SH-SY5Y (cell line): ENCODE measurements around the gene EFHD1.

ENCODE experiments used
- GATA2 ChIP-seq: IDR thresholded peaks from 2 replicates; pipeline ENCODE4 v1.6.1; 2011; ENCODE audit warnings: mild to moderate bottlenecking, low read depth, low read length
- GATA3 ChIP-seq: IDR thresholded peaks from 2 replicates; pipeline ENCODE4 v1.6.1; 2011; ENCODE audit warnings: low read depth, mild to moderate bottlenecking, low read length, moderate library complexity

EFHD1 gene

DNA sequence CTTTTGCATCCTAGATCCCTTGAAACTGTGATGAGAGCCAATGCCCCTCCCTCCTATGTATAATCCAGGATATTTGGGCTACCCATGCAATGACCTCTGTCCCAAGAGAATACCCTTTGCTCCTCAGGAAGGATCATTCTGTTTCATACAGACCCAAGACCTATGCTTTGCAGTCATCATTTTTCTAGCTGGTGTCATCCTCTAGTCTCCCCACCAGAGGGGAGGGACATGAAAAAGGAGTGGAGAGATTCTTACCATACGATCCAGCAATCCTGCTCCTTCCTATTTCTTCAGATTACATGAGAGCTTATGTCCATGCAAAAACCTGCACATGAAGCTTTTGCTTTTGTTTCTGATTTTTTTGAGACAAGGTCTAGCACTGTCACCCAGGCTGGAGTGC is 50.0 kb downstream of the EFHD1 start:
- TF ChIP-seq GATA2 (no peak), GATA3 (no peak)

DNA sequence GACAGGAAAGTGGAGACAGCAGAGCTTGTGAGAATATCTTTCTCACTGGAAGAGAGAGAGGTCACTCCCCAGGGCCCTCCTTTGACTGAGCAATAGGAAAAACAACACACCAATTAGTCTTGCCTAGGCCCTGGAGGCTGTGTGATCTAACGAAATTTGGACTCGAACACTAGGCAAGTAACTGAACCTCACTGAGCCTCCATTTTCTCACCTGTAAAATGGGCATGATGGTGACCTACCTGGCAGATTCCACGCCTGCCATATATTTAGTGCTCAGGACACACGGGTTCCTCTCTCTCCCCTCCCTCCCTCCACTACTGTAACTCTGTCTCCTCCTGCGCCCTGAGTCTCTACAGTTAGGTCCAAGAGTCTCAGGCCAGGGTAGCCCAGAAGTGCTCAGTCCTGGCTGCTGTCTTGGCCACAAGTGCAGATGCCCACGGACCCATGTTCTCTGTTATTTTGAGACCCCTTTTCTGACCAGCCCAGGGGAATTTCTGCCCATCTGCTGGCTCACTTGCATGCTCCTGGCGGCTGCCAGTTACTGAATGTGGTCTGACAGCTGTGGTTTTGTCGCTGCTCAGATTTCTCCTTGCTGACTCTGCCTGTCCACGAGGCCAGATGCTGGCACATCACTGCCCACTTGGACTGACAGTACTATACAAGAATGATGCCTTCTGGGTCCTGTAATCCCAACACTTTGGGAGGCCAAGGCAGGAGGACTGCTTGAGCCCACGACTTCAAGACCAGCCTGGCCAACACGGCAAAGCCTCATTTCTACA is 54.2 kb downstream of the EFHD1 start:
- TF ChIP-seq GATA2 (no peak), GATA3 (no peak)

DNA sequence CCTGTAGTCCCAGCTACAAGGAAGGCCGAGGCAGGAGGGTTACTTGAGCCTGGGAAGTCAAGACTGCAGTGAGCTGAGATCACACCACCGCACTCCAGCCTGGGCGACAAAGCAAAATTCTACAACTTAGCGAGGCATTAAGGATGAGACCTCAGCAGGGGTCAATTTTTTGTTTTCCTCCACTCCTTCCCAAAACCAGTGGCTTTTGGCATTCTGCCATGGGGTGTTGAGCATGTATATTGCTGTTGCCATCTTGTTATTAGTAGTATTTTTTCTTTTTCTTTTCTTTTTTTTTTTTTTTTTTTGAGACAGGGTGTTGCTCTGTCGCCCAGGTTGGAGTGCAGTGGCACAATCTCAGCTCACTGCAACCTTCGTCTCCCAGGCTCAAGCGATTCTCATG is 54.8 kb downstream of the EFHD1 start:
- TF ChIP-seq GATA2 (no peak), GATA3 (no peak)

DNA sequence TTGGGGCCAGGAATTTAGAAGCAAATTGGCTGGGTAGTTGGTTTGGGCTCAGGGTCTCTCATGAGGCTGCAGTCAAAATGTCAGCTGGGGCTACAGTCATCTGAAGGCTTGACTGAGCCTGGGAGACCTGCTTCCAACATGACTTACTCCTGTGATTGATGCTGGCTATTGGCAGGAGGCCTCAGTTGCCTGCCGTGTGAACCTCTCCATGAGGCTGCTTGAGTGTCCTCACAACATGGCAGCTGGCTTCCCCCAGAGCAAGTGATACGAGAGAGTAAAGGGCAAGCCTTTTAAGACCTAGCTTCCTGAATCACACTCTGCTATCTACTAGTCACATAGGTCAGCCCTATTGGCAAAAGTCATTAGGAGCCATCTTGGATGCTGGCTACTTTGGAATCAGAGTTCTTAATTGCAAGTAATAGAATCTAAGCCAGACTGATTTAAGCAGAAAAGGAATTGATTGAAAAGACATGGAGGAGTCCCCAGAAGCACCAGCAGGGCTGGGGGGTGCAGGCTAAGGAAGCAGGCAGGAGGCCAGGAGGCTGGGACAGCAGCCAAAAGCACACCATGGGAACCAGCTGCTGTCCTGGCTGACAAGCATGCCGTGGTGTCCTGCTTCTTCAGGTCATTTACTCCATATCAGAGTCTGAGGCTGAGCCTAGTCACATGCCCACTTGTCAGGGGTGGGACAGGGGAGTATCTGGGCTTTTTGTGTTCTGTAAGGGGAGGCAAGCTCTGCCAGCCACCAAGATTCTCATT is 55.9 kb downstream of the EFHD1 start:
- no peak for TF ChIP-seq GATA3
- no peak for TF ChIP-seq GATA2

DNA sequence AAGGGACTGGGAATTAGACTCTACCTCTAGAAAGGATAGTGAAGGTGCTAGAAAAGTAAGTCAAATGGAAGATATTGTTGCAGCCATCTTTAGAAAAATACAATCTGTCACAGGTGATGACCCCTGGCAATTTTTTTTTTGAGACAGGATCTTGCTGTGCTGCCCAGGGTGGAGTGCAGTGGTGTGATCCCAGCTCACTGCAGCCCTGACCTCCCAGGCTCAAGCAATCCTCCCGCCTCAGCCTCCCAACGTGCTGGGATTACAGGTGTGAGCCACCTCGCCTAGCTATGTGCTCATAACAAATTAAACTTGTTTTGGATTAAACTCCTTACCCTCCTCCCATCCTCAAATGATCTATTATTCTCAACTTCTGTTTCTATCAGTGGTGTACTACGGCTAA is 59.9 kb downstream of the EFHD1 start:
- TF ChIP-seq GATA3 (no peak), GATA2 (no peak)

- TF ChIP-seq GATA2 (no peak), GATA3 (no peak)
Observed at GRCh38 chr2:232696609-232697058, 63.2 kb downstream of the EFHD1 start.

GRCh38 chr2:232697059-232697806 is 63.8 kb downstream of the EFHD1 start, which contains the start of gene GIGYF2:
TSS of gene GIGYF2 (plus strand) at chr2:232697331. CDS start at chr2:232735198, 37,867 bp downstream.
- no peak for TF ChIP-seq GATA2
- TF ChIP-seq GATA3: no peak

DNA sequence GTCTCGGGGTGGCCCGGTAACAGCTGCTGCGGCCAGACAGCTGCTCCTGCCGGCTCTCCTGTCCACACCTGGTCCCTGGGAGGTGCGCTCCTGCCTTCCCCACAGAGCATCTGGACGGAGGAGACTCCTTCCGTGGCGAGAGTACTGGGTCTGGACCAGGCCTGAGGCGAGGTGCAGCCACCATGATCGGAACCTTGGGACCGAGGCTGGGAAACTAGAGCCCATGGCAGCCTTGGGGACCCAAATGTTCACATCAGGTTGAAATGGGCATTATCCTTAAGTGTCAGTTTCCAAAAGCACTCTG is 64.4 kb downstream of the EFHD1 start:
- TF ChIP-seq GATA3: no peak
- TF ChIP-seq GATA2: no peak

GRCh38 chr2:232698556-232699091 is 65.2 kb downstream of the EFHD1 start:
- TF ChIP-seq GATA3 (no peak), GATA2 (no peak)

DNA sequence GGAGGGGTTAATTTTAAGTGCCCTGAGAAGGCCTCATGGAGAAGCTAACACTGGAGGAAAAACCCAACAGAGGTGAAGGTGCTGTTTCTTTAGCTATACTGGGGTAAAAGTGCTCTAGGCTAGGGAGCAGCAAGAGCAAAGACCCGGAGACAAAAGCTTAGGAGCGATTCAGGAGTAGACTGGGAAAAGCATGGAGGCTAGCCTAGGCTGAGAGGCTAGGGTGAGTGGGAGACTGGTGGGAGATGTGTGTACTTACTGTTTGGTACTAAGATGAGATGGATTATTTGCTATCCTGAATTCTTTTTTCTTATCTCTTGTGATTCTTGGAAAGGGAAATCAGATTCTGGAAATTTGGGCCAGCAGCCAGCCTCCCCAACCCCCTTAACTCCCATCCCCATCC is 65.7 kb downstream of the EFHD1 start:
- TF ChIP-seq GATA3 (no peak), GATA2 (no peak)

- TF ChIP-seq GATA3 (no peak), GATA2 (no peak)
Observed at GRCh38 chr2:232700154-232700553, 66.8 kb downstream of the EFHD1 start.

- TF ChIP-seq GATA3 (no peak), GATA2 (no peak)
Observed at GRCh38 chr2:232707076-232707475, 73.7 kb downstream of the EFHD1 start.

- TF ChIP-seq GATA2: no peak
- TF ChIP-seq GATA3: no peak
Observed at GRCh38 chr2:232713505-232713904, 80.1 kb downstream of the EFHD1 start.

DNA sequence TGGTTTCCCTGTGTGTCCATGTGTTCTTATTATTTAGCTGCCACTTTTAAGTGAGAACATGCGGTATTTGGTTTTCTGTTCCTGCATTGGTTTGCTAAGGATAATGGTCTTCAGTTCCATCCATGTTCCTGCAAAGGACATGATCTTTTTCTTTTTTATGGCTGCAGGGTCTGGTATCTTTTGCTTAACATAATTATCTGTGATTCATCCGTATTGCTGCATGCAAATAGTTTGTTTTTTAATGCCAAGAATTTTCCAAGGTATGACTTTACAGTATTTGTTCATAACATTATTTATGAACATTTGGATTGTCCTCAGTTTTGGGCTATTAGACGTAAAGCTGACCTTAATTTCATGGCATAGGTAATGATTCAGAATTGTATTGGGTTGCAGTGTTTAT is 81.6 kb downstream of the EFHD1 start:
- TF ChIP-seq GATA3 (no peak), GATA2 (no peak)

DNA sequence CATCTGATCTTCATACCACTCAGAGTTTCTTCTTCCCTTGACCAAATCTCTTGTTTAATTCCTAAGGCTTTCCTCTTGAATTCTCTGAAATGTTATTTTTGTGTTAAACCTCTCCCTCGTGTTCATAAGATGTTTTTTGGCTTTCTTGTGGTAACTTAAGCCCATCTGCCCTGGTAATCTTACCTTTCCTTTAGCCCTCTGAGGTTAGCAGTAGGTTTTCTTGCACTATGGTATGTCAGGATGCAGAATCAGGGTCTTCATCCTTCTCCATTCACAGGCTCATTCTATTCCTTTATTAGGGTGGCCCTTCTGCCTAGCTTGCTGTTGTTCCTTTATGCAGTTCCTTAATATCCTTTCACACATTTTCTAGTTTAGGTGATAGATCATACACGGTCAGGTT is 87.9 kb downstream of the EFHD1 start:
- TF ChIP-seq GATA2 (no peak), GATA3 (no peak)

GRCh38 chr2:232721882-232722281 is 88.5 kb downstream of the EFHD1 start:
- TF ChIP-seq GATA2: no peak
- TF ChIP-seq GATA3: no peak

- TF ChIP-seq GATA2: no peak
Observed at GRCh38 chr2:232723027-232723426, 89.6 kb downstream of the EFHD1 start.
